DMS114 treated with DMSO at 0.1 percent for 48 hours (cell line): ENCODE measurements around the gene DST.

Experiments
- DNase-seq: peaks from one replicate; lab custom pipeline; 2025; ENCODE audit not compliant: unreplicated experiment; lab: John Stamatoyannopoulos, UW

The DST gene

DNA sequence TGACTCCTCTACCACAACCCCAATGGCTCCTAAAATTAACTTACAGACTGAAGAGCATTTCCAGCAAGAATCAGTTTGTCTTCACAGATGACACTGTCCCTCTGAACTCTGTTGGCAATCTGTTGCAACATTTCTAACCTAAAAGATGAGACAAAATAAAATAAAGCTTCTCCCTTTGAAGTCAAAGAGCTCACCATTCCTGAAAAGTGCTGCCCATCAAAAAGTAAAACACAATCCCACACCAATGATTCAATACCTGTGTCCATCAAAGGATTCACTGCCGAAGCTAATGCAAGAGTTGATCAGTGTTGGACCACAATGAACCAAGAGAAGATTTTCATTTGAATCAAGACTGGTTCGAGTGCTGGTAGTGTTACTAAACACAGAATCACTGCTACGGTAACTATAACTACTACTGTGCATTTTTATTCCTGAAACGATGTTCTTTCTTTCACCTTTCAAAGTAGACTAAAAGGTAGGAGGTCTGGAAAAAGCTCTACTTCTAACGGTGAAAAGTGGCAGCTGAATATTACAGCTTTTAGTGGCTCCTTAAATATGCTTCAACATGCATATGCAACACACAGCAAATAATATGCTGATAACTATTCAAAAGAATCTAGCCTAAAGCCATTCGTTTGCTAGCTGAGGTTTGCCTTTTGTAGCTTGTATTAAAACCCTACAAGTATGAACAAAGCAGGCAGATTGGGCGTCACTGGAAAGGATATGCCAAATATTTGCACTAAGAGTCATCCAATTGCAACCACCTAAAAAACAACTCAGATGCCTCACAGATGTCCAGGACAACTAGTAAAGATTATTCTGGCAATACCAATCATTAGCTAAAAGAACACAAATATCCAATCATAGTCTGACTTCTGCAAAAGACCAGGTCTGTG, at the start of gene DST:
Gene DST (minus strand): TSS at position 524 of the 896 bp plus-strand sequence.
- no peak for DNase-seq

DNA sequence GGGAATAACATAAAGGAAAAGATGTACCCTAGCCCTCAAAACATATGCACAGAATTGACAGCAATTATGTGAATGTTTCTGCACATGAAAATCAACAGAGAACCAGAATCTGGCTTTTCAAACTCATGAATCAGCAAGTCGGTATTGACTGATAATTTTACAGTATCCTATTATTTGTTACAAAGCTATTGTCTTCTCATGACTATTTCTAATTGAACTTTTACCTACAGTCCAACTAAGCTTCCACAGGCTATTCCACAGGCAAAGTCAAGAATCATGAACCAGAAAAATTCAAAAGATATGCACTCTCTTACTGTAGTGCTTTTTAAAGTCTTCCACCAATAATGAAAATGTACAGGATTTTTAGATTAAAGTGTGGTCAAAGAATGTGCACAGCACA, 49.1 kb upstream of the DST start:
- no peak for DNase-seq

- no peak for DNase-seq
Observed at GRCh38 chr6:56691286-56691595, 48.6 kb upstream of the DST start.

DNA sequence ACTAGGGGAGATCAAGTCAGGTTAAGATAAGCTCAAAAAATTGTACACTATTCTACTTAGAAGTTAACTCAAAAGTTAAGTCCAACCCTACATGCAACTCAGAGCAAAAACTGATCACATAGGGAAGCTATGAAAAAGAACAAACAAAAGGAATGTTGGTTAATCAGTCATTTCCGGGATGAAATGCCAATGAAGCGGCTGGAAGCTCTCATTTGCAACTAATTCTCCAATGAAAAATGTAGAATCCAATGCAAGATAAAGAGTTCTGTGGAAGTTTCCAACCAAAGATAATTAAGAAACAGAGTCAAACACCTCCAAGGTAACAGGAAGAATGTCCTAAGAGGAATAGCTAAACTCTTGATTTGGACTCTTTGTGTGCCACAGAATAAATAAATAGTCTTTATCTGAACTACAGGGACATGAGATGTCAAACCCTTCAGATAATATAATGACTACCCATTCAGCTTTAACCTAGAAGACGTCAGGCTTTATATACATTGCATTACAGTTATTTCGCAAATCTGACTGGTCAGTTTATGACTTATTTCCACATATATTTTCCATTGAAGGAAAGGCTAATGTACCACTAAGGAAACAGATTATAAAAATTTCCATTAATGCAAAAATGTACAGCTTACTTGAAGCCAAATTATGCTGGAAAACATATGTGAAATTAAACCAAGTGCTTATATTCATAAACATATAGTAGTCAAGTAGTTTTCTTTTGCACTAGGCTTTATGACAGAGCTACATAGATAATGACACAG, 48.0 kb upstream of the DST start:
- DNase-seq, result no peak

- DNase-seq, result no peak
Observed at GRCh38 chr6:56689663-56690062, 47.0 kb upstream of the DST start.

GRCh38 chr6:56689114-56689513, 46.4 kb upstream of the DST start:
- DNase-seq, result no peak

GRCh38 chr6:56688521-56688920, 45.8 kb upstream of the DST start:
- DNase-seq, result no peak

- DNase-seq, result no peak
Observed at GRCh38 chr6:56687551-56687950, 44.9 kb upstream of the DST start.

- no peak for DNase-seq
Observed at GRCh38 chr6:56686429-56686828, 43.7 kb upstream of the DST start.

DNA sequence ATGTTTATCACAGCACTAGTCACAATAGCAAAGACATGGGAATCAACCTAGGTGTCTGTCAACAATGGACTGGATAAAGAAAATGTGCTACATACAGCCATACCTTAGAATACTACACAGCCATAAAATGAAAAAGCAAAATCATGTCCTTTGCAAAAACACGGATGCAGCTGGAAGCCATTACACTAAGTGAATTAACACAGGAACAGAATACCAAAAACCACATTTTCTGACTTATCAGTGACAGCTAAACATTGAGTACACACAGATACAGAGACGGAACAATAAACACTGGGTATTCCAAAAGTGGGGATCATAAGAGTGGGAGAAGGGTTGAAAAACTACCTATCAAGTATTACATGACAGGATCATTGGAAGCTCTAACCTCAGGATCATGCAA, 43.3 kb upstream of the DST start:
- no peak for DNase-seq

- DNase-seq, result no peak
Observed at GRCh38 chr6:56685102-56685733, 42.5 kb upstream of the DST start.

DNA sequence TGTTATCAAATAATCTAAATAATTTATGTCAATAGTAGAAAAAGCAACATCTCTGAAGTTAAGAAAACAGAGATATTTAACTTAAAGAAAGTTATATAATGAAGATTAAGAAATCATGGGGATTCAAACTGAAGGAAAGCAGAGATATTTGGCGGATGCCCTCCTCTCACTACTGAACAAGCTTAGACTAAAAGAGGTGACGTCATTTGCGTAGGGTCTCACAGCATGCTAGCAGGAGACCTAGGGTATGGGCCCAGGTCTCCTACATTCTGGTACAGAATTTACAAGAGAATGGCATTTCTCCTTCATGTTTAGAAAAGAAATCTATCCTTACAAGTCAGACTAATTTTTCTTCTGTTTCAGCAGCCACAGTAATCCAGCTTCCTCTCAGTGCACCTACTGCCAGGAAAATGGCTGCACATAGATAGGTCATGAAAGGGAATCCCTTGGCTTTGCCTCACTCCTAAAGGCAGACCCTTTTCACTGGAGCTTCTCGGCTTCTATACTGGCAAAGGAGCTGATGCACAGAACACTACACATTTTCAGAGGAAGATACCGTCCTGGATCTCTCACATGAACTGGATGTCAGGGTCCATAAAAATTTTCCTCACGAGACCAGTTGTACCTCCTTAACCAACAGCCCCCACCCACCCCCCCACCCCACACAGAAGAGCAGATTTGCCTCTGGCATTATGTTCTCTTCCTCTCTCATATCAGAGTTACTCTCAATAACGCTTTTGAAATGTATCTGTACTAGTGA, 41.8 kb upstream of the DST start:
- no peak for DNase-seq

- DNase-seq, result no peak
Observed at GRCh38 chr6:56683882-56684281, 41.2 kb upstream of the DST start.

GRCh38 chr6:56682635-56683034, 39.9 kb upstream of the DST start:
- no peak for DNase-seq

DNA sequence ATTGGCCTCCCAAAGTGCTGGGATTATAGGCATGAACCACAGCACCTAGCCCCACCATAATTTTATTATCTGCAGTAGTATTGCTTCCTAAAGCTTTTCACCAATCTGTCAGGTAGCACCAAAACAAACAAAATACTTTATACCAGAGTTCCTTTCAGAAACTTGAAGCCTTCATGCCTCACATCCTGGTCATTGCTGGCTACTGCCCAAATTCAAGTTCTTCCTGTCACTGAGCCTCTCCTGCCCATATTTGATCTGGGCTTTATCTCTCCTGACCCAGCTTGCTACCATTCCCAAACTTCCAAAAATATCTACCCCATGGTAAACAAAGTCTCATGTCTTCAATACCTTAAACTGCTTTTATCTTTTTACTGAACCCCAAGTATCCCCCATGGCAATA, 34.9 kb upstream of the DST start:
- no peak for DNase-seq

GRCh38 chr6:56671651-56672461, 29.2 kb upstream of the DST start:
- DNase-seq, result no peak

- no peak for DNase-seq
Observed at GRCh38 chr6:56671160-56671559, 28.5 kb upstream of the DST start.

DNA sequence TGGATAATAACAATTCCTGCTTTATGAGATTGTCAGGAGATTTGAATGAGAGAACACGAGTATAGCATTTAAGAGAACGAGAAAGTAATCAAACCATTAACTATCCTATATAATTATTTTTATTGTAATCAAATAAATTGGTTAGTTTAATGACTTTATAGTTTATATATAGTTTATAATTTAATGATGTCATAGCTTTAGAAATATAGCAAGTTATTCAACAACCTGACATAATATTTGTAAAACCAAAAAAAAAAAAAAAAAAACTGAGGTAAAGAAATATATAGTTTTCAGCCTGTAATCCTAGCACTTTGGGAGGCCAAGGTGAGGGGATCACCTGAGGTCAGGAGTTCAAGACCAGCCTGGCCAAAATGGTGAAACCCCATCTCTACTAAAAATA, 26.4 kb upstream of the DST start:
- DNase-seq, result no peak

DNA sequence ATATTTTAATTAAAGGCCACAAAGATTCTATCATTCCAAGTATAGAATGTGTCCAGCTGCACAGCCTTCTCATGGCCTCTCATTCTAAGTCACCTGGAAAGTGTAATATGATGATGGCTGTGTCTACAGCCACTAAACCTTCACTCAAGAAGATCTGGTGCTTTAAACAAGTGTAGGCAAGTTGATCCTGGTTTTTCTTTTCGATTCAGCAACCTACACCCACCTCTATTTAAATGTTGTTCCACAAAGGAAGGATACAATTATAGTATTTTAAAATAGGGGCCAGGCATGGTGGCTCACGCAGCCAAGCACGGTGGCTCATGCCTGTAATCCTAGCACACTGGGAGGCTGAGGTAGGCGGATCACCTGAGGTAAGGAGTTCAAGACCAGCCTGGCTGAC, 25.5 kb upstream of the DST start:
- DNase-seq, result no peak

GRCh38 chr6:56667336-56667735, 24.6 kb upstream of the DST start:
- no peak for DNase-seq
